Measurements from ENCODE around the gene MRI1. TPM values are rescaled to one million over a fixed set of nuclear protein-coding genes. Genes with fewer than 3 reads are reported as not detected.

The MRI1 gene
- 10 to 100 TPM; 35.9 to 39.9 TPM for total RNA-seq

- Mint-ChIP-seq H3K27ac (peak within 1 kb of the TSS; percentile 90), H3K4me3 (peak within 1 kb of the TSS; percentile 90), H3K36me3 (ENCODE audit: low read depth) (peaks cover 32% of the 10 kb centered on the region), H3K4me1 (peaks cover 16% of the 10 kb centered on the region), H3K9me3 (ENCODE audit: low read depth) (no peaks in the 10 kb centered on the region), H3K27me3 (no peaks in the 10 kb centered on the region)
- DNase-seq (peak; percentile 77), ATAC-seq (peak; percentile 86)
- intact Hi-C loops (cut with DNase I, micrococcal nuclease): loop anchor here (1.0 kb wide), 2 partner anchors 10 to 17 kb away; partner anchors contain the start of gene C19orf53 (in 1 of the 2)
- ChIA-PET CTCF (interaction anchor here (0.7 to 1.1 kb wide), 4 partner anchors 9 to 568 kb away, joined by 3 to 4 read pairs (median 3); a partner anchor contains a TSS), POLR2A (interaction anchor here (0.7 to 1.5 kb wide), 5 partner anchors 10 to 98 kb away, joined by 3 to 6 read pairs (median 5); partner anchors contain the start of gene C19orf53)
These were observed at the start of gene MRI1 for GRCh38 chr19:13764101-13764807. MRI1 (plus strand) TSS chr19:13764522; CDS start chr19:13764589, 67 bp downstream.

GRCh38 chr19:13717194-13717643 is 47.1 kb upstream of the MRI1 start:
- ATAC-seq (no peak), DNase-seq (no peak)
- intact Hi-C loops (cut with DNase I, micrococcal nuclease): no loop called here
- ChIA-PET POLR2A (no interaction called here), CTCF (interaction anchor here (0.7 to 1.4 kb wide), 2 partner anchors 10 to 128 kb away, joined by 3 read pairs; no protein-coding TSS in a partner anchor)
- Mint-ChIP-seq H3K36me3 (ENCODE audit: low read depth) (no peaks in the 10 kb centered on the region), H3K4me1 (no peaks in the 10 kb centered on the region), H3K27ac (no peak overlapping the region), H3K9me3 (ENCODE audit: low read depth) (peaks cover 4% of the 10 kb centered on the region), H3K27me3 (peaks cover 9% of the 10 kb centered on the region), H3K4me3 (no peak overlapping the region)

- H3K27ac Mint-ChIP-seq: no peak overlapping the region
- H3K9me3 Mint-ChIP-seq (ENCODE audit: low read depth): peaks cover 4% of the 10 kb centered on the region
- no peaks in the 10 kb centered on the region for H3K4me1 Mint-ChIP-seq
- ATAC-seq (no peak), DNase-seq (no peak)
- ChIA-PET CTCF (interaction anchor here (0.6 to 1.0 kb wide), 2 partner anchors 122 to 396 kb away, joined by 3 to 5 read pairs; no protein-coding TSS in a partner anchor), POLR2A (no interaction called here)
- H3K27me3 Mint-ChIP-seq: peaks cover 9% of the 10 kb centered on the region
- intact Hi-C loops (cut with DNase I, micrococcal nuclease): no loop called here
- H3K36me3 Mint-ChIP-seq (ENCODE audit: low read depth): no peaks in the 10 kb centered on the region
- H3K4me3 Mint-ChIP-seq: no peak overlapping the region
These were observed 45.6 kb upstream of the MRI1 start for GRCh38 chr19:13718733-13719132.

- intact Hi-C loops (cut with DNase I, micrococcal nuclease): loop anchor here in 1 of 2 experiments (5.0 to 10.0 kb wide), 2 partner anchors 97 to 445 kb away; no protein-coding TSS in a partner anchor
- DNase-seq: no peak
- Mint-ChIP-seq H3K9me3 (ENCODE audit: low read depth) (no peaks in the 10 kb centered on the region), H3K4me3 (no peak overlapping the region), H3K27ac (no peak overlapping the region), H3K27me3 (peaks cover 7% of the 10 kb centered on the region), H3K36me3 (ENCODE audit: low read depth) (no peaks in the 10 kb centered on the region), H3K4me1 (no peaks in the 10 kb centered on the region)
- ChIA-PET POLR2A (no interaction called here), CTCF (interaction anchor here (0.9 kb wide), 1 partner anchor 7 kb away, joined by 5 read pairs; no protein-coding TSS in a partner anchor)
- no peak for ATAC-seq
These were observed 42.2 kb upstream of the MRI1 start for GRCh38 chr19:13722146-13722545.

GRCh38 chr19:13723206-13723605 is 41.1 kb upstream of the MRI1 start:
- Mint-ChIP-seq H3K36me3 (ENCODE audit: low read depth) (no peaks in the 10 kb centered on the region), H3K27ac (no peak overlapping the region), H3K4me3 (no peak overlapping the region), H3K4me1 (no peaks in the 10 kb centered on the region), H3K9me3 (ENCODE audit: low read depth) (no peaks in the 10 kb centered on the region), H3K27me3 (peaks cover 5% of the 10 kb centered on the region)
- ChIA-PET CTCF (interaction anchor here (0.6 kb wide), 1 partner anchor 42 kb away, joined by 4 read pairs; no protein-coding TSS in a partner anchor), POLR2A (no interaction called here)
- no peak for DNase-seq
- intact Hi-C loops (cut with DNase I, micrococcal nuclease): loop anchor here in 1 of 2 experiments (5.0 to 10.0 kb wide), 2 partner anchors 98 to 446 kb away; no protein-coding TSS in a partner anchor
- no peak for ATAC-seq

GRCh38 chr19:13726323-13726722 is 38.0 kb upstream of the MRI1 start:
- ChIA-PET CTCF (interaction anchor here (2.2 kb wide), 1 partner anchor 136 kb away, joined by 6 read pairs; no protein-coding TSS in a partner anchor), POLR2A (interaction anchor here (0.6 kb wide), 1 partner anchor 459 kb away, joined by 3 read pairs; no protein-coding TSS in a partner anchor)
- H3K9me3 Mint-ChIP-seq (ENCODE audit: low read depth): no peaks in the 10 kb centered on the region
- H3K4me3 Mint-ChIP-seq: no peak overlapping the region
- peaks cover 2% of the 10 kb centered on the region for H3K27me3 Mint-ChIP-seq
- H3K36me3 Mint-ChIP-seq (ENCODE audit: low read depth): no peaks in the 10 kb centered on the region
- no peak overlapping the region for H3K27ac Mint-ChIP-seq
- H3K4me1 Mint-ChIP-seq: peaks cover 19% of the 10 kb centered on the region
- DNase-seq: no peak
- no peak for ATAC-seq
- intact Hi-C loops (cut with DNase I, micrococcal nuclease): loop anchor here in 1 of 2 experiments (10.0 kb wide), 1 partner anchor 102 kb away; no protein-coding TSS in a partner anchor

GRCh38 chr19:13727798-13728197 is 36.5 kb upstream of the MRI1 start:
- Mint-ChIP-seq H3K27ac (no peak overlapping the region), H3K4me3 (no peak overlapping the region), H3K36me3 (ENCODE audit: low read depth) (no peaks in the 10 kb centered on the region), H3K9me3 (ENCODE audit: low read depth) (no peaks in the 10 kb centered on the region), H3K27me3 (peaks cover 2% of the 10 kb centered on the region), H3K4me1 (peaks cover 25% of the 10 kb centered on the region)
- ChIA-PET POLR2A (no interaction called here), CTCF (no interaction called here)
- no peak for DNase-seq
- intact Hi-C loops (cut with DNase I, micrococcal nuclease): loop anchor here in 1 of 2 experiments (10.0 kb wide), 1 partner anchor 103 kb away; no protein-coding TSS in a partner anchor
- no peak for ATAC-seq

GRCh38 chr19:13729859-13730258 is 34.5 kb upstream of the MRI1 start:
- Mint-ChIP-seq H3K27me3 (peaks cover 1% of the 10 kb centered on the region), H3K27ac (peak overlapping the region; percentile 70), H3K4me3 (no peak overlapping the region), H3K4me1 (peaks cover 25% of the 10 kb centered on the region), H3K9me3 (ENCODE audit: low read depth) (no peaks in the 10 kb centered on the region), H3K36me3 (ENCODE audit: low read depth) (no peaks in the 10 kb centered on the region)
- ATAC-seq (no peak), DNase-seq (no peak)
- POLR2A ChIA-PET: interaction anchor here (0.7 to 1.3 kb wide), 2 partner anchors 18 to 97 kb away, joined by 3 read pairs; a partner anchor contains a TSS
- intact Hi-C loops (cut with DNase I, micrococcal nuclease): loop anchor here (2.0 to 10.0 kb wide), 2 partner anchors 105 to 117 kb away; no protein-coding TSS in a partner anchor
- CTCF ChIA-PET: interaction anchor here (0.7 to 1.3 kb wide), 4 partner anchors 8 to 450 kb away, joined by 3 to 5 read pairs (median 4); no protein-coding TSS in a partner anchor

GRCh38 chr19:13731147-13731964 is 33.0 kb upstream of the MRI1 start:
- H3K36me3 Mint-ChIP-seq (ENCODE audit: low read depth): peaks cover 3% of the 10 kb centered on the region
- POLR2A ChIA-PET: interaction anchor here (0.6 to 1.6 kb wide), 2 partner anchors 17 to 60 kb away, joined by 3 to 11 read pairs; a partner anchor contains a TSS
- H3K4me3 Mint-ChIP-seq: peak overlapping the region; percentile 87
- H3K27ac Mint-ChIP-seq: peak overlapping the region; percentile 94
- H3K27me3 Mint-ChIP-seq: no peaks in the 10 kb centered on the region
- intact Hi-C loops (cut with DNase I, micrococcal nuclease): loop anchor here (1.0 to 2.0 kb wide), 8 partner anchors 16 to 342 kb away; partner anchors contain the start of genes C19orf53 (in 1 of the 2), DCAF15 (in 1 of the 2), RFX1 (in 1 of the 2) and ZSWIM4 (in 1 of the 2)
- no peaks in the 10 kb centered on the region for H3K9me3 Mint-ChIP-seq (ENCODE audit: low read depth)
- CTCF ChIA-PET: interaction anchor here (0.7 to 1.7 kb wide), 5 partner anchors 10 to 717 kb away, joined by 3 to 8 read pairs (median 3); partner anchors contain the start of gene C19orf53
- peak; percentile 97 for DNase-seq
- H3K4me1 Mint-ChIP-seq: peaks cover 25% of the 10 kb centered on the region
- peak; percentile 99 for ATAC-seq

- H3K27ac Mint-ChIP-seq: peak overlapping the region; percentile 67
- H3K4me3 Mint-ChIP-seq: peak overlapping the region; percentile 87
- H3K4me1 Mint-ChIP-seq: peaks cover 25% of the 10 kb centered on the region
- intact Hi-C loops (cut with DNase I, micrococcal nuclease): no loop called here
- peaks cover 3% of the 10 kb centered on the region for H3K36me3 Mint-ChIP-seq (ENCODE audit: low read depth)
- no peak for DNase-seq
- H3K9me3 Mint-ChIP-seq (ENCODE audit: low read depth): no peaks in the 10 kb centered on the region
- ChIA-PET CTCF (interaction anchor here (0.6 to 1.7 kb wide), 5 partner anchors 11 to 437 kb away, joined by 3 to 6 read pairs (median 3); partner anchors contain the start of gene C19orf53), POLR2A (interaction anchor here (1.6 kb wide), 1 partner anchor 16 kb away, joined by 11 read pairs; a partner anchor contains a TSS)
- no peak for ATAC-seq
- H3K27me3 Mint-ChIP-seq: no peaks in the 10 kb centered on the region
These were observed 32.0 kb upstream of the MRI1 start for GRCh38 chr19:13732337-13732736.
